AG04449 (cell line): ENCODE results near the gene CLDN20.
A peak's percentile ranks its signal among the peaks of the same experiment; 100 is the strongest.

Source experiments
- CTCF ChIA-PET: fragments of 350-600 bp; formaldehyde crosslinking; extraction: SDS; loops from one replicate; lab custom pipeline; 2021; ENCODE audit warnings: antibody characterized with exemption; lab: Yijun Ruan, JAX
- POLR2A ChIA-PET: fragments of 400-600, 350-600 bp; formaldehyde crosslinking; extraction: SDS; loops from one replicate; lab custom pipeline; 2020; ENCODE audit warnings: antibody characterized with exemption, inconsistent platforms; lab: Yijun Ruan, JAX
- DNase-seq: peaks from one replicate; pipeline ENCODE4 v3.0.0-alpha.2; 2010; ENCODE audit warnings: low read depth, low spot score
- H3K4me3 ChIP-seq: 2 replicates; pipeline ENCODE4 v1.5.1; 2011; ENCODE audit warnings: low read depth, mild to moderate bottlenecking, control low read depth, low read length
- CTCF ChIP-seq: IDR thresholded peaks from one replicate; pipeline ENCODE4 v1.5.1; 2011; ENCODE audit warnings: mild to moderate bottlenecking, moderate library complexity, low read length, control low read depth, inconsistent platforms; ENCODE audit not compliant: insufficient read depth; ENCODE audit errors: missing control alignments

Gene CLDN20

GRCh38 chr6:155241966-155242365 is 21.8 kb upstream of the CLDN20 start:
- no peak overlapping the region for H3K4me3 ChIP-seq
- TF ChIP-seq CTCF, result no peak
- ChIA-PET CTCF (no interaction called here), POLR2A (no interaction called here)
- DNase-seq, result no peak

GRCh38 chr6:155244434-155244833 is 19.4 kb upstream of the CLDN20 start:
- CTCF ChIA-PET, result interaction anchor here (1.3 to 9.2 kb wide), 4 partner anchors 9 to 67 kb away, joined by 4 to 292 read pairs (median 11); no protein-coding TSS in a partner anchor
- no peak for DNase-seq
- POLR2A ChIA-PET, result no interaction called here
- H3K4me3 ChIP-seq, result no peak overlapping the region
- no peak for TF ChIP-seq CTCF

GRCh38 chr6:155245193-155245592 is 18.6 kb upstream of the CLDN20 start:
- DNase-seq, result no peak
- no peak overlapping the region for H3K4me3 ChIP-seq
- ChIA-PET POLR2A (no interaction called here), CTCF (interaction anchor here (1.2 to 9.2 kb wide), 5 partner anchors 9 to 317 kb away, joined by 3 to 292 read pairs (median 12); no protein-coding TSS in a partner anchor)
- no peak for TF ChIP-seq CTCF

GRCh38 chr6:155245831-155246230 is 18.0 kb upstream of the CLDN20 start:
- H3K4me3 ChIP-seq, result no peak overlapping the region
- ChIA-PET CTCF (interaction anchor here (0.7 to 9.2 kb wide), 7 partner anchors 10 to 317 kb away, joined by 3 to 292 read pairs (median 12); no protein-coding TSS in a partner anchor), POLR2A (no interaction called here)
- DNase-seq, result no peak
- no peak for TF ChIP-seq CTCF

GRCh38 chr6:155246825-155247224 is 17.0 kb upstream of the CLDN20 start:
- no peak for TF ChIP-seq CTCF
- ChIA-PET POLR2A (interaction anchor here (0.7 to 2.1 kb wide), 2 partner anchors 39 to 58 kb away, joined by 3 to 9 read pairs; no protein-coding TSS in a partner anchor), CTCF (interaction anchor here (2.0 to 9.2 kb wide), 10 partner anchors 11 to 379 kb away, joined by 11 to 292 read pairs (median 22); partner anchors contain the start of gene CLDN20)
- no peak for DNase-seq
- H3K4me3 ChIP-seq, result no peak overlapping the region

- POLR2A ChIA-PET, result interaction anchor here (0.7 to 2.1 kb wide), 6 partner anchors 13 to 379 kb away, joined by 3 to 9 read pairs (median 3); no protein-coding TSS in a partner anchor
- TF ChIP-seq CTCF, result no peak
- DNase-seq, result peak; percentile 67
Observed at GRCh38 chr6:155247618-155248007, 16.2 kb upstream of the CLDN20 start.

More at GRCh38 chr6:155247618-155248007, 16.2 kb upstream of the CLDN20 start:
- no peak overlapping the region for H3K4me3 ChIP-seq
- CTCF ChIA-PET, result interaction anchor here (0.7 to 9.2 kb wide), 39 partner anchors 8 to 575 kb away, joined by 3 to 292 read pairs (median 5); partner anchors contain the start of gene CLDN20
